ENCODE data around the gene EEA1.

GRCh38 chr12:92736605-92737004 lies 192.5 kb downstream of the EEA1 start:
- TF ChIP-seq CTCF (IDR thresholded peaks at IDR 0.05 in 8 of 11, conservative IDR thresholded peaks at IDR 0.05 in 3 of 11) (no peak), POLR2A (IDR thresholded peaks at IDR 0.05) (no peak), POLR2AphosphoS5 (IDR thresholded peaks at IDR 0.05) (no peak)
